Thyroid gland (tissue), 4 donors: ENCODE results near the gene SCN3A.

ENCODE experiments used
- CTCF ChIP-seq, 6 experiments: fragments of 200-600 bp in 3 of 6; fragments of 450-650 bp in 3 of 6; sonication (generic) in 3 of 6; IDR thresholded peaks; one replicate each; pipeline ENCODE4 v1.5.1; 2016 to 2019; ENCODE audit warnings: antibody characterized with exemption in 6 of 6, mild to moderate bottlenecking in 2 of 6, inconsistent platforms in 1 of 6, moderate library complexity in 1 of 6
- POLR2A ChIP-seq, 2 donors: fragments of 450-650 bp; IDR thresholded peaks; one replicate each; pipeline ENCODE4 v1.6.1; 2017; ENCODE audit warnings: antibody characterized with exemption in 2 of 2, mild to moderate bottlenecking in 2 of 2, moderate library complexity in 1 of 2

DNA sequence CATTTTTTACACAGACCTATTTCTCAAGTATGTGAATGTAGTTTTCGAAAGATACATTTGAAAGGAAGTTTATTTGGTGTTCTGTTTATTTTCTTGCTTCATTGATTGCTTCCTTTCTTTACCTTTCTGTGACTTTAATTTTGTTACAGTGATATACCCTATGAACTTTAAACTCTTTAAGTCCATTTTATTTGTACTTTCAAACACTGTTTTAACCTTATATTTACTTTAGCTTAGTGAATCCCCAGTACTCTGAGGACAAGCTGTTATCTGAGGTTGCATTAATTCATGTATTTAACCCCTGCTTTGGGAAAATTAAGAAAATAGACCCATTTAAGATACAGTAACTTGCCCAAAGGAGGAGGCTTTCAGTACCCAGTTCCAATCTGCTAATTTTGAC lies 93.5 kb downstream of the SCN3A start:
- TF ChIP-seq CTCF (IDR thresholded peaks at IDR 0.05) = no peak
- no peak for TF ChIP-seq POLR2A (IDR thresholded peaks at IDR 0.05)
